GM12874 (cell line): ENCODE measurements around the gene SETD2.

Source experiments
- CTCF ChIP-seq: IDR thresholded peaks from 2 replicates; pipeline ENCODE4 v1.5.1; 2011; ENCODE audit warnings: low read depth, mild to moderate bottlenecking, control low read depth, low read length, moderate library complexity; ENCODE audit not compliant: insufficient read depth

Gene SETD2

GRCh38 chr3:46981932-46982471, 181.9 kb downstream of the SETD2 start:
- TF ChIP-seq CTCF = no peak

- no peak for TF ChIP-seq CTCF
Observed at GRCh38 chr3:46979958-46980497, 183.9 kb downstream of the SETD2 start.

- TF ChIP-seq CTCF = no peak
Observed at GRCh38 chr3:46978985-46979944, 184.6 kb downstream of the SETD2 start, which contains the start of gene NBEAL2. Gene NBEAL2, plus strand, starts transcription at chr3:46979666. Its CDS starts 196 bp downstream, at chr3:46979862.

GRCh38 chr3:46978381-46978780, 185.5 kb downstream of the SETD2 start:
- no peak for TF ChIP-seq CTCF

GRCh38 chr3:46977811-46978195, 186.1 kb downstream of the SETD2 start:
- no peak for TF ChIP-seq CTCF

GRCh38 chr3:46976326-46977190, 187.4 kb downstream of the SETD2 start, which contains the start of gene CCDC12:
Gene CCDC12, minus strand, starts transcription at chr3:46976745. Its CDS starts 13 bp downstream, at chr3:46976732.
- no peak for TF ChIP-seq CTCF
